Adrenal gland (tissue), 12 donors: Measurements from ENCODE around the gene MTR. TPM values are rescaled to one million over a fixed set of nuclear protein-coding genes. Genes with fewer than 3 reads are reported as not detected.

Experiments
- DNase-seq, 7 donors: peaks; one replicate each; pipeline ENCODE4 v3.0.0-alpha.2; 2019 to 2020
- H3K27ac ChIP-seq, 5 donors: fragments of 200-600 bp; sonication (generic) in 4 of 5; 1 replicate in 3 of 5; 2 replicates in 2 of 5; pipeline versions ENCODE4 v1.5.1 to v1.8.0; 2016 to 2020; ENCODE audit warnings: mild to moderate bottlenecking in 1 of 5
- H3K27me3 ChIP-seq: fragments of 200-600 bp; 2 replicates; pipeline ENCODE4 v1.8.0; 2021
- H3K36me3 ChIP-seq, 2 donors: fragments of 200-600 bp; replicated peaks in 1 of 2; 1 replicate in 1 of 2; 2 replicates in 1 of 2; pipeline versions ENCODE4 v1.5.1 to v1.8.0; 2018 to 2022
- H3K4me1 ChIP-seq, 2 donors: fragments of 200-600 bp; replicated peaks in 1 of 2; 1 replicate in 1 of 2; 2 replicates in 1 of 2; pipeline versions ENCODE4 v1.5.1 to v1.8.0; 2018 to 2021
- H3K4me3 ChIP-seq, 4 donors: fragments of 200-600 bp; sonication (generic) in 3 of 4; one replicate each; pipeline ENCODE4 v1.5.1; 2016 to 2018
- H3K9me3 ChIP-seq, 3 donors: fragments of 200-600 bp; sonication (generic) in 1 of 3; replicated peaks in 1 of 3; 1 replicate in 2 of 3; 2 replicates in 1 of 3; pipeline versions ENCODE4 v1.5.1 to v1.8.0; 2016 to 2021
- POLR2A ChIP-seq, 2 donors: fragments of 450-650 bp; IDR thresholded peaks; one replicate each; pipeline ENCODE4 v1.6.1; 2017; ENCODE audit warnings: antibody characterized with exemption in 2 of 2, mild to moderate bottlenecking in 2 of 2, moderate library complexity in 1 of 2
- WGBS, 4 donors: extraction: QIAGEN DNeasy Blood & Tissue Kit in 2 of 4; methylation state at CpG; one replicate each; pipeline versions ENCODE4 v1.1.5 to v1.1.7; 2013 to 2017; 5-methylcytosine and 5-hydroxymethylcytosine counted together
- intact Hi-C, 2 donors: fragments of 100-400 bp; cut with DNase I; formaldehyde crosslinking; loops; one replicate each; pipeline versions ENCODE4 v1.14.1 to v1.15.0; 2022 to 2023
- polyA plus RNA-seq, 3 donors: library from polyadenylated mRNA; stranded (reverse); fragments of 200-250 nt in 2 of 3; fragments of 350-450 nt in 1 of 3; fragmentation: Illumina TruSeq in 1 of 3; extraction: RNeasy Lipid Tissue Mini Kit (QIAGEN cat#74804) in 1 of 3; gene quantifications; one replicate each; pipeline ENCODE4 v1.2.3, GENCODE V29; 2013 to 2014
- total RNA-seq, 9 donors: library from RNA; depleted of rRNA in 4 of 9; stranded (reverse); fragments of >200 nt in 4 of 9; fragments of 120-200 nt in 1 of 9; fragmentation: NEBNext Ultra II Directional in 1 of 9; extraction: Animal tissue kit (Norgen Biotek cat#: 25700) in 1 of 9; gene quantifications; one replicate each; pipeline versions ENCODE4 v1.1.0 to v1.2.4, GENCODE V29; 2013 to 2023
- TF ChIP-seq, protein P1 (sequence below), 6 experiments: fragments of 450-650 bp in 4 of 6; fragments of 200-600 bp in 2 of 6; sonication (generic) in 1 of 6; IDR thresholded peaks; 1 replicate in 5 of 6; 2 replicates in 1 of 6; pipeline versions ENCODE4 v1.5.1 to v1.8.0; 2016 to 2021; ENCODE audit warnings: antibody characterized with exemption in 6 of 6, mild to moderate bottlenecking in 2 of 6, moderate library complexity in 1 of 6
- donor health status: healthy with polysubstance abuse.
- donor health status: Bipolar disorder and iron deficiency.
- donor health status: DM: yes; HTN: yes; CAD: no.
- donor health status: DM: no; HTN: no; CAD: no.
- donor health status: DM: no; HTN: no; CAD: no.
- donor health status: DM: yes; HTN: yes; CAD: no.

MTR gene
- total and polyA plus RNA-seq, 12 donors = 7.8 to 44.3 (median 25.1) TPM

DNA sequence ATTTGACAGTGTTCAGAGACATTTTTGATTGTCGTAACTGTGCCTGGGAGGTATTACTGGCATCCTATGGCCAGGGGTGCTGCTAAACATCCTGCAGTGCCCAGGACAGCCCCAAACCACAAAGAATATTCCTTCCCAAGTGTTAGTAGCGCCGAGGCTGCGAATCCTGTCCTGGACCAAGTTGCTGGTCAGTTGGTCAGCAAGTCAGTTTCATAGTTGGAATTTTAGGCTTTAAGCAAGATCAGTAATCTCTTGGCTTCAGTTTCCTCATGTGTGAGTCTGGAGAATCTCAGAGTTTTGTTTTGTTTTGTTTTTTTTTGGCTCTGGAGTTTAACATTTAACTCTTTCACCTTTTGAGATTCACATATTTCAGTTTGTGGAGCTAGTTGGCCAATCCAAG, 65.0 kb downstream of the MTR start:
- Histone ChIP-seq H3K36me3 (peaks cover 0 to 19% of the 10 kb centered on the region in 2 donors), H3K27ac (no peak overlapping the region), H3K4me1 (peaks cover 10 to 17% of the 10 kb centered on the region in 2 donors), H3K9me3 (no peaks in the 10 kb centered on the region), H3K4me3 (no peak overlapping the region), H3K27me3 (no peaks in the 10 kb centered on the region)
- no peak for TF ChIP-seq POLR2A (IDR thresholded peaks at IDR 0.05)
- TF ChIP-seq, protein P1, sequence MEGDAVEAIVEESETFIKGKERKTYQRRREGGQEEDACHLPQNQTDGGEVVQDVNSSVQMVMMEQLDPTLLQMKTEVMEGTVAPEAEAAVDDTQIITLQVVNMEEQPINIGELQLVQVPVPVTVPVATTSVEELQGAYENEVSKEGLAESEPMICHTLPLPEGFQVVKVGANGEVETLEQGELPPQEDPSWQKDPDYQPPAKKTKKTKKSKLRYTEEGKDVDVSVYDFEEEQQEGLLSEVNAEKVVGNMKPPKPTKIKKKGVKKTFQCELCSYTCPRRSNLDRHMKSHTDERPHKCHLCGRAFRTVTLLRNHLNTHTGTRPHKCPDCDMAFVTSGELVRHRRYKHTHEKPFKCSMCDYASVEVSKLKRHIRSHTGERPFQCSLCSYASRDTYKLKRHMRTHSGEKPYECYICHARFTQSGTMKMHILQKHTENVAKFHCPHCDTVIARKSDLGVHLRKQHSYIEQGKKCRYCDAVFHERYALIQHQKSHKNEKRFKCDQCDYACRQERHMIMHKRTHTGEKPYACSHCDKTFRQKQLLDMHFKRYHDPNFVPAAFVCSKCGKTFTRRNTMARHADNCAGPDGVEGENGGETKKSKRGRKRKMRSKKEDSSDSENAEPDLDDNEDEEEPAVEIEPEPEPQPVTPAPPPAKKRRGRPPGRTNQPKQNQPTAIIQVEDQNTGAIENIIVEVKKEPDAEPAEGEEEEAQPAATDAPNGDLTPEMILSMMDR (IDR thresholded peaks at IDR 0.05) = no peak
- intact Hi-C loops = no loop called here
- no peak for DNase-seq
- WGBS, 4 donors = 92 to 100% (median 98%) methylated on average over 3 to 4 of the region's 4 CpGs

GRCh38 chr1:236860674-236861073, 65.6 kb downstream of the MTR start:
- H3K27me3 ChIP-seq = no peaks in the 10 kb centered on the region
- no peak for TF ChIP-seq POLR2A (IDR thresholded peaks at IDR 0.05)
- peaks cover 10 to 17% of the 10 kb centered on the region in 2 donors for H3K4me1 ChIP-seq
- intact Hi-C loops = no loop called here
- H3K36me3 ChIP-seq = peaks cover 0 to 19% of the 10 kb centered on the region in 2 donors
- no peak overlapping the region for H3K4me3 ChIP-seq
- no peaks in the 10 kb centered on the region for H3K9me3 ChIP-seq
- H3K27ac ChIP-seq = no peak overlapping the region
- no peak for DNase-seq
- WGBS, 4 donors = 94 to 97% (median 95%) methylated on average over 1 of the region's 1 CpG

- H3K27ac ChIP-seq = no peak overlapping the region
- peaks cover 0 to 19% of the 10 kb centered on the region in 2 donors for H3K36me3 ChIP-seq
- TF ChIP-seq, protein P1 (IDR thresholded peaks at IDR 0.05) = no peak
- no peak for TF ChIP-seq POLR2A (IDR thresholded peaks at IDR 0.05)
- no peaks in the 10 kb centered on the region for H3K27me3 ChIP-seq
- no peak for DNase-seq
- H3K4me1 ChIP-seq = peaks cover 10 to 17% of the 10 kb centered on the region in 2 donors
- H3K9me3 ChIP-seq = no peaks in the 10 kb centered on the region
- H3K4me3 ChIP-seq = no peak overlapping the region
- WGBS, 4 donors = 91 to 98% (median 95%) methylated on average over 2 of the region's 2 CpGs
- intact Hi-C loops = no loop called here
These were observed 66.6 kb downstream of the MTR start for GRCh38 chr1:236861560-236862218.

GRCh38 chr1:236862219-236862591, 67.1 kb downstream of the MTR start:
- DNase-seq = no peak
- no peak overlapping the region for H3K27ac ChIP-seq
- no peaks in the 10 kb centered on the region for H3K27me3 ChIP-seq
- H3K4me1 ChIP-seq = peaks cover 10 to 17% of the 10 kb centered on the region in 2 donors
- WGBS, 4 donors = 94 to 97% (median 95%) methylated on average over 4 of the region's 4 CpGs
- no peak overlapping the region for H3K4me3 ChIP-seq
- TF ChIP-seq, protein P1 (IDR thresholded peaks at IDR 0.05) = no peak
- no peak for TF ChIP-seq POLR2A (IDR thresholded peaks at IDR 0.05)
- no peaks in the 10 kb centered on the region for H3K9me3 ChIP-seq
- intact Hi-C loops = no loop called here
- peaks cover 0 to 19% of the 10 kb centered on the region in 2 donors for H3K36me3 ChIP-seq
